NB4 (cell line): ENCODE measurements around the gene EXOC6.
"Not testable (repeated sequence)": the region's sequence is repeated elsewhere in the genome, so short reads cannot be mapped to it uniquely, and the experiment has no call there.

ENCODE experiments used
- DNase-seq: peaks from one replicate; pipeline ENCODE4 v3.0.0; 2010; ENCODE audit warnings: low read depth
- H3K4me3 ChIP-seq: one replicate; pipeline ENCODE4 v1.5.1; 2011; ENCODE audit warnings: mild to moderate bottlenecking, low read depth, low read length, moderate library complexity
- CTCF ChIP-seq: IDR thresholded peaks from one replicate; pipeline ENCODE4 v1.5.1; 2012; ENCODE audit warnings: low read depth, low read length
- MYC ChIP-seq: IDR thresholded peaks from 2 replicates; pipeline ENCODE4 v1.6.1; 2011; ENCODE audit warnings: low read depth, low read length
- POLR2A ChIP-seq: IDR thresholded peaks from 2 replicates; pipeline ENCODE4 v1.6.1; 2011; ENCODE audit warnings: mild to moderate bottlenecking; ENCODE audit not compliant: insufficient read length; ENCODE audit errors: extremely low read depth
- TF ChIP-seq, protein P1 (sequence below): IDR thresholded peaks from 2 replicates; pipeline ENCODE4 v1.6.1; 2011; ENCODE audit warnings: low read depth, low read length

The EXOC6 gene

GRCh38 chr10:92897916-92898315 lies 49.6 kb downstream of the EXOC6 start:
- H3K4me3 ChIP-seq: no peak overlapping the region
- TF ChIP-seq MYC (no peak), CTCF (no peak), POLR2A (no peak)
- TF ChIP-seq, protein P1, sequence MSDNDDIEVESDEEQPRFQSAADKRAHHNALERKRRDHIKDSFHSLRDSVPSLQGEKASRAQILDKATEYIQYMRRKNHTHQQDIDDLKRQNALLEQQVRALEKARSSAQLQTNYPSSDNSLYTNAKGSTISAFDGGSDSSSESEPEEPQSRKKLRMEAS: no peak
- peak; percentile 15 for DNase-seq

DNA sequence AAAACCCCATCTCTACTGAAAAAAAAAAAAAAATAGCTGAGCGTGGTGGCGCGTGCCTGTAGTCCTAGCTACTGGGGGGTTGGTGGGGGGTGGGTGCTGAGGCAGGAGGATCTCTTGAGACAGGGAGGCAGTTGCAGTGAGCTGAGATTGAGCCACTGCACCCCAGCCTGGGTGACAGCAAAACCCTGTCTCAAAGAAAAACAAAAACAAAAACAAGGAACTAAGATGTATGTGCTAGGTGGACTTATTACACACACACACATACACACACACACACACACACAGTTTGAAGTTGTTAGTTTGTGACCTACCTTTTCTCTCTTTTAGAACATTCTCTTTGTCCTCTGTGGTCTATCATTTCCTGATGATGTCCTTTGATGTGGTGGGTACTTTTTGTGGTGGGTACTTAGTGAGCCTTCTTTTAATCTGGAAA lies 53.5 kb downstream of the EXOC6 start:
- no peak for DNase-seq
- H3K4me3 ChIP-seq: no peak overlapping the region
- no peak for TF ChIP-seq POLR2A
- TF ChIP-seq, protein P1: no peak
- no peak for TF ChIP-seq CTCF
- no peak for TF ChIP-seq MYC

DNA sequence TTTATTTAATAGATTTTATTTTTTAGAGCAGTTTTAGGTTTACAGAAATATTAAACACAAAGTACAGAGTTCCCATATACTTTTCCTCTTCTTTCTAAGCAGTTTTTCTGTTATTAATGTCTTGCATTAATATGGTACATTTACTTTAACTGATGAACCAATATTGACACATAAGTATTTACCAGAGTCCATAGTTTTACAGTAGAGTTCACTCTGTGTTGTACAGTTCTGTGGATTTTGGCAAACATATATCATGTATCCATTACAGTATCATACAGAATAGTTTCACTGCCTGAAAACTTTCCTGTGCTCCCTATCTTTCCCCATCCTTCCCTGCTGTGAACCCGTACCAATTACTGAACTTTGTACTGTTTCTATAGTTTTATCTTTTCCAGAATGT lies 55.3 kb downstream of the EXOC6 start:
- no peak for DNase-seq
- TF ChIP-seq POLR2A (no peak), CTCF (no peak), MYC (no peak)
- TF ChIP-seq, protein P1: no peak

DNA sequence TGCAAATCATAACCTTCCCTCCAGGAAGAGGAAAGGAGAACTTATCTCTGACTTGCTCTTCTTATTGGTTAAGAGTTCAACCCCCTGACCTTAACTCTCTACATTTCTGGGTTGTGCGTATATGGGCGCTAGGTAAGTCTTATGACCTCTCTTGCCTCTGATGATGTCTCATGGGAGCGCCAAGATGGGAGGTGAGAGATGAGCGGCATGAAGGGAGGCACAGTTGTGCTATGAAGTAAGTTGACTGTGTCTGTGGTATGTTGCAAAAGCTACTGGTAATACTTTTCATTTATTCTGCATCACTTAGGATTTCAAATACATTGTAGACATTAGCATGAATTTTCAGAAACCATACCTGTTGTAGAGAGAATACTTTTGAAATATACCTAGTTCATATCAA lies 59.0 kb downstream of the EXOC6 start:
- DNase-seq: peak; percentile 14
- no peak overlapping the region for H3K4me3 ChIP-seq
- TF ChIP-seq, protein P1: no peak
- TF ChIP-seq MYC (no peak), POLR2A (no peak), CTCF (no peak)

More for the DNA sequence above, 55.3 kb downstream of the EXOC6 start:
- H3K4me3 ChIP-seq: no peak overlapping the region

DNA sequence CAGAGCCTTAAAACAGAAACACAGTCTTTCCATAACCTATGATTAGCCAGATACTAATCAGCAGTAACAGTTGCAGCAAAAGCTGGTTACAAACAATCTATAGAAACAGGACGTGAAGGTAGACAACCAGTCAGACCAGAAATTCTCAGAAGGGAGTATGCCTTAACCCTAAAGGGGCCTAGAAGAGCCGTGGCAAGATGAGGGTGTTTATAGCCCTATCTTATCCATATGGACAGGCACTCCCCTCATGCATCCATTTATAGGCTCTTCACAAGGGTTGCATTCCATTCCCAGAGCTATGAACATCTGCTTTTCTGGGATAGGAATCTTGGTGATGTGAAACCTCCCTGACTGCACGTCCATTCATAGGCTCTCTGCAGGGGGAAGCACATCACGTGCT lies 64.3 kb downstream of the EXOC6 start:
- H3K4me3 ChIP-seq, DNase-seq: not testable (repeated sequence)

GRCh38 chr10:92913973-92914372 lies 65.7 kb downstream of the EXOC6 start:
- no peak for DNase-seq
- no peak overlapping the region for H3K4me3 ChIP-seq
- TF ChIP-seq MYC (no peak), POLR2A (no peak), CTCF (no peak)
- TF ChIP-seq, protein P1: no peak
